KOPT-K1 (cell line): Measurements from ENCODE around the gene SPOPL.
"Not testable (repeated sequence)": the region's sequence is repeated elsewhere in the genome, so short reads cannot be mapped to it uniquely, and the experiment has no call there.

Experiments
- H3K27ac ChIP-seq: fragments of 200-600 bp; sonication (generic); 2 replicates; pipeline ENCODE4 v1.5.1; 2016; ENCODE audit warnings: antibody characterized with exemption, mild to moderate bottlenecking, low read depth, low read length; ENCODE audit not compliant: poor library complexity, severe bottlenecking
- H3K36me3 ChIP-seq: fragments of 200-600 bp; sonication (generic); 2 replicates; pipeline ENCODE4 v1.5.1; 2017; ENCODE audit warnings: antibody characterized with exemption, mild to moderate bottlenecking, low read length, moderate library complexity; ENCODE audit not compliant: insufficient read depth
- H3K9me3 ChIP-seq: fragments of 200-600 bp; sonication (generic); 2 replicates; pipeline ENCODE4 v1.5.1; 2017; ENCODE audit warnings: antibody characterized with exemption, low read length, mild to moderate bottlenecking; ENCODE audit not compliant: insufficient read depth, poor library complexity, severe bottlenecking

The SPOPL gene

GRCh38 chr2:138503652-138504051 is 2.1 kb downstream of the SPOPL start:
- no peak overlapping the region for H3K27ac ChIP-seq
- no peaks in the 10 kb centered on the region for H3K9me3 ChIP-seq
- no peaks in the 10 kb centered on the region for H3K36me3 ChIP-seq

- Histone ChIP-seq H3K36me3 (no peaks in the 10 kb centered on the region), H3K9me3 (no peaks in the 10 kb centered on the region), H3K27ac (no peak overlapping the region)
These were observed 2.5 kb downstream of the SPOPL start for GRCh38 chr2:138504092-138504491.

DNA sequence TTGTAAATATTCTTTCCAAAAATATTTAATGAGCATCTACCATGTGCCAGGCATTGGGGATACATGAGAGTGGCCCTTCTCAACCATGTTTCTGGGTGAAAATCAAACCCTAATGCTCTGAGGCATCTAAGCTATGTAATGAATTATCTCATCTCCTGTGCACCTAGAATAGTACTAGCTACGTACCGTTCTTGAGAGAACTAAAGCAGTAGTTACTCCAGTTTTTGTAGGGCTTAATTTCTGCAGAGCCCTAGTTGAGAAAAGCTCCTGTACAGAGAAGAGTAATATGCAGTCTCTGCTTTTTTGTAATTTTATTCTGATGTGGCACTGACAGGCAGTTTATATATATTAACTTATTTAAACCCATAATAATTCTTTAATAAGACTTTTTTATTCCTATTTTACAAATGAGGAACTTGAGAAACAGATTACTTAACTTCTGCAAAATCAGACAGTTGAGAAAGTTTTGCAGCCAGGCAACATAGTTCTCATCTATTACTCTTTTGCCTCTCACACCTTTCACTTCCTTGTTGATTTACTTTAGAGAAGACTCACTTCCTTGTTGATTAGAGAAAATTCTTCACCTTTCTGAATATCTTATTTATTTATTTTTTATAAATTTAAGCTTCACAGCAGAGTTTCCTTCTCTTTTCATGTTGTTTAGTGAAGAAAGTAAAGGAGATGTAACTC is 3.1 kb downstream of the SPOPL start:
- Histone ChIP-seq H3K27ac (no peak overlapping the region), H3K9me3 (no peaks in the 10 kb centered on the region), H3K36me3 (no peaks in the 10 kb centered on the region; the same call in 1 of the 2 replicates)

DNA sequence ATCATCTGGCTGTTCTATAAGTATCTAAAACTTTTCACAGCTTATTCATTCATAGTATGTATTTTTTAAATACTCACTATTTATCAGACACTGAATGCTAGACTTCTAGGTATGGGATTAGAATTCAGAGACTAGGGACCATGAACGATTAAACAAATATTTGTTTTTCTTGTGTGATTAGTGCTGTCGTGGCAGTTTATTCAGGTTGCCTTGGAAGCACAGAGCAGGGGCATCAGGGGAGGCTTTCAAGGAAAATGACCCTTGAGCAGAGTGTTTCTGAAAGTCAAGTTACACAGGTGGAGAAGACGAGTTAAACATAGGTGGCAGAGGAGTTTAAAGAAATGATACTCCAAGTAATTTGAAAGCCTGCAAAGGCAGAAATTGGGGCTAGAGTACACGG is 5.7 kb downstream of the SPOPL start:
- Histone ChIP-seq H3K9me3 (peaks cover 4% of the 10 kb centered on the region), H3K27ac (no peak overlapping the region)

GRCh38 chr2:138510319-138510718 is 8.7 kb downstream of the SPOPL start:
- peaks cover 4% of the 10 kb centered on the region for H3K9me3 ChIP-seq

More for the DNA sequence above, 5.7 kb downstream of the SPOPL start:
- H3K36me3 ChIP-seq = no peaks in the 10 kb centered on the region; the same call in 1 of the 2 replicates

DNA sequence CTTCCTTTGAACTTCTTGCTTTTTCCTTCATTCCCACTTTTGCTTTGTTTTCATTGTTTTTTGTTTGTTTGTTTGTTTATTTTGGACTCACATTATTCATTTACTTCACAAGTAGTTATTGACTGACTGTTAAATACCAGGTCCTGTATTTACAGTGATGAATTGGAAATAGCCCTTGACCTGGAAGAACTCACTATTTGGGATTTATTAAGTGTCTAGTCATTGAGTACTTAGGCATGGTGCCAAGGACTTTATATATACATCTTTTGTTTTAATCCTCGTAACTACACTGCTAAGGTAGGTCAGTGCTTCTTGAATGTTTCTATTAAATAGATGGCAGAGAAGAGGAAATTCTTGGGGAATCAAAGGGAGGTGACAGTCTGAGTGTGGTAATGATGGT is 11.1 kb downstream of the SPOPL start:
- Histone ChIP-seq H3K36me3 (no peaks in the 10 kb centered on the region; the same call in 1 of the 2 replicates), H3K27ac (no peak overlapping the region), H3K9me3 (peaks cover 4% of the 10 kb centered on the region)

More at GRCh38 chr2:138510319-138510718, 8.7 kb downstream of the SPOPL start:
- no peaks in the 10 kb centered on the region; the same call in 1 of the 2 replicates for H3K36me3 ChIP-seq
- no peak overlapping the region for H3K27ac ChIP-seq

DNA sequence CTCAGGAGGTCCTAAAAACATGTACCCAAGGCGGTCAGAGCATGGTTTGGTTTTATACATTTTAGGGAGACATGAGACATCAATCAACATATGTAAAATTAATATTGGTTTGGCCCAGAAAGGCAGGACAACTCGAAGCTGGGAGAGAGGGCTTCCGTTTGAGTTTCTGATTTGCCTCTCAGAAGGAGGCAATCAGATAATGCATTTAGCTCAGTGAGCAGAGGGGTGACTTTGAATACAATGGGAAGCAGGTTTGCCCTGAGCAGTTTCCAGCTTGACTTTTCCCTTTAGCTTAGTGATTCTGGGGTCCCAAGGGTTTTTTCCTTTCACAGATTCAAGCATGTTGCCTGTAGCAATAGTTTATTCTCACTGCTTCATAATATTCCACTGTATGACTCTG is 12.6 kb downstream of the SPOPL start:
- no peak overlapping the region for H3K27ac ChIP-seq
- H3K9me3 ChIP-seq = peaks cover 4% of the 10 kb centered on the region
- no peaks in the 10 kb centered on the region; the same call in 1 of the 2 replicates for H3K36me3 ChIP-seq

- Histone ChIP-seq H3K9me3 (peaks cover 4% of the 10 kb centered on the region), H3K27ac (no peak overlapping the region), H3K36me3 (no peaks in the 10 kb centered on the region)
These were observed 13.5 kb downstream of the SPOPL start for GRCh38 chr2:138515092-138515491.

- Histone ChIP-seq H3K36me3 (no peaks in the 10 kb centered on the region), H3K9me3 (peaks cover 4% of the 10 kb centered on the region), H3K27ac (no peak overlapping the region)
These were observed 14.6 kb downstream of the SPOPL start for GRCh38 chr2:138516030-138516704.

DNA sequence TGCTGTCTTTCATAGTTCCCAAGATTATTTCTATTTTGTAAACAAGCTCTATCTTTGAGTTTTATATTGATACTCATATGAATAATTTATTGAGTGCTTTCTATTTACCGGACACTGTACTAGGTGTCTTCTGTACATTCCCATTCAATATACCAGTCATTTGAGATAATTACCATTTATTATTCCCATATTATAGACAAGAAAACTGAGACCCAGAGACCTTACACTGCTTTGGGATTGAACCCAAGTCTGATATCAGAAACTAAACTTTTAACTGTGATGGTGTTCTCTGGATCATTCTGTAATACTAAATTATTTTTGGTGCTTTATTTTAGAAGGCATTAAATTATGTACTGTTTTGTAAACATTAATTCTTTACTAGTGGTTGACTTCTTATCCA is 17.3 kb downstream of the SPOPL start:
- no peaks in the 10 kb centered on the region; the same call in 1 of the 2 replicates for H3K36me3 ChIP-seq
- no peak overlapping the region for H3K27ac ChIP-seq
- peaks cover 6% of the 10 kb centered on the region for H3K9me3 ChIP-seq

DNA sequence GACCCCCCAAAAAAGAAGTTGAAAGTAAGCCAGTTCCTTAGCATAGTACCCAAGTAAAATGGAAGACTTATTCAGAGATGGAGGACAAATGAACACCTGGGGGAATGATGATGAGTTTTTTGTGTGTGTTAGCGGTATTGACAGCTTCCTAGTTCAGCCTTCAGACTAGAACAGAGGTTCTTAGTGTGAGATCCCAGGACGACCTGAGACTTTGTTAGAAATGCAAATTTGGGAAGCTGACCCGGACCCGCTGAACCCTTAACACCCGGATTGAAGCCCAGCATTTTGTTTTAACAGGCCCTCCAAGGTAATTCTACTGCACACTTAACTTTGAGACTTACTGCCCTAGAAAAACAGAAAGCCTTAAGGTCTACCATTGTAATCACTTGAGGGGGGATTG is 20.3 kb downstream of the SPOPL start:
- Histone ChIP-seq H3K27ac (no peak overlapping the region), H3K36me3 (no peaks in the 10 kb centered on the region; the same call in 1 of the 2 replicates), H3K9me3 (peaks cover 15% of the 10 kb centered on the region)

GRCh38 chr2:138522556-138522955 is 21.0 kb downstream of the SPOPL start:
- Histone ChIP-seq H3K9me3 (peaks cover 15% of the 10 kb centered on the region), H3K36me3 (no peaks in the 10 kb centered on the region; the same call in 1 of the 2 replicates), H3K27ac (no peak overlapping the region)

DNA sequence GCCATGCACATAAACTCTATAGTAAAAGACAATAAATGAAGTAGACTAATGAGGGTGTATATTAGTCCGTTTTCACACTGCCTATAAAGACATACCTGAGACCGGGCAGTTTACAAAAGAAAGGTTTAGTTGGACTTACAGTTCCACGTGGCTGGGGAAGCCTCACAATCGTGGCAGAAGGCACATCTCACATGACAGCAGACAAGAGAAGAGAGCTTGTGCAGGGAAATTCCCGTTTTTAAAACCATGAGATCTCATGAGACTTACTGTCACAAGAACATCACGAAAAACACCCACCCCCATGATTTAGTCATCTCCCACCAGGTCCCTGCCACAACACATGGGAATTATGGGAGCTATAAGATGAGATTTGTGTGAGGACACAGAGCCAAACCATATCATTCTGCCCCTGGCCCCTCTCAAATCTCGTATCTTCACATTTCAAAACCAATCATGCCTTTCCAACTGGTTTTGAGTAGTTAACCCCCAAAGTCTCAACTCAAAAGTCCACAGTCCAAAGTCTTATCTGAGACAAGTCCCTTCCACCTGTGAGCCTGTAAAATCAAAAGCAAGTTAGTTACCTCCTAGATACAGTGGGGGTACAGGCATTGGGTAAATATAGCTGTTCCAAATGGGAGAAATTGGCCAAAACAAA is 21.6 kb downstream of the SPOPL start:
- peaks cover 15% of the 10 kb centered on the region for H3K9me3 ChIP-seq
- not testable (repeated sequence) for H3K36me3 ChIP-seq, H3K27ac ChIP-seq

DNA sequence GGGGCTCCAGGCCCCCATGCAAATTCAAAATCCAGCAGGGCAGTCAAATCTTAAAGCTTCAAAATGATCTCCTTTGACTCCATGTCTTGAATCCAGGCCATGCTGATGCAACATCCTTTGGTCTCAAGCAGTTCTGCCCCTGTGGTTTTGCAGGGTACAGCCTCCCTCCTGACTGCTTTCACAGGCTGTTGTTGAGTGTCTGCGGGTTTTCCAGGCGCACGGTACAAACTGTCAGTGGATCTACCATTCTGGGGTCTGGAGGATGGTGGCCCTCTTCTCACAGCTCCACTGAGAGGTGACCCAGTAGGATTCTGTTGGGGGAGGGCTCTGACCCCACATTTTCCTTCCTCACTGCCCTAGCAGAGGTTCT is 22.1 kb downstream of the SPOPL start:
- not testable (repeated sequence) for H3K27ac ChIP-seq

GRCh38 chr2:138524353-138524752 is 22.8 kb downstream of the SPOPL start:
- not testable (repeated sequence) for H3K27ac ChIP-seq, H3K36me3 ChIP-seq
- peaks cover 15% of the 10 kb centered on the region for H3K9me3 ChIP-seq

More for the DNA sequence above, 22.1 kb downstream of the SPOPL start:
- not testable (repeated sequence) for H3K36me3 ChIP-seq
- peaks cover 15% of the 10 kb centered on the region for H3K9me3 ChIP-seq
